DMS153 treated with DMSO at 0.1 percent for 48 hours (cell line): ENCODE data around the gene IL1RAP.
"Not testable (repeated sequence)": the region's sequence is repeated elsewhere in the genome, so short reads cannot be mapped to it uniquely, and the experiment has no call there.

Source experiments
- DNase-seq: peaks from one replicate; lab custom pipeline; 2025; ENCODE audit not compliant: unreplicated experiment; lab: John Stamatoyannopoulos, UW

Gene IL1RAP, protein sequence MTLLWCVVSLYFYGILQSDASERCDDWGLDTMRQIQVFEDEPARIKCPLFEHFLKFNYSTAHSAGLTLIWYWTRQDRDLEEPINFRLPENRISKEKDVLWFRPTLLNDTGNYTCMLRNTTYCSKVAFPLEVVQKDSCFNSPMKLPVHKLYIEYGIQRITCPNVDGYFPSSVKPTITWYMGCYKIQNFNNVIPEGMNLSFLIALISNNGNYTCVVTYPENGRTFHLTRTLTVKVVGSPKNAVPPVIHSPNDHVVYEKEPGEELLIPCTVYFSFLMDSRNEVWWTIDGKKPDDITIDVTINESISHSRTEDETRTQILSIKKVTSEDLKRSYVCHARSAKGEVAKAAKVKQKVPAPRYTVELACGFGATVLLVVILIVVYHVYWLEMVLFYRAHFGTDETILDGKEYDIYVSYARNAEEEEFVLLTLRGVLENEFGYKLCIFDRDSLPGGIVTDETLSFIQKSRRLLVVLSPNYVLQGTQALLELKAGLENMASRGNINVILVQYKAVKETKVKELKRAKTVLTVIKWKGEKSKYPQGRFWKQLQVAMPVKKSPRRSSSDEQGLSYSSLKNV

DNA sequence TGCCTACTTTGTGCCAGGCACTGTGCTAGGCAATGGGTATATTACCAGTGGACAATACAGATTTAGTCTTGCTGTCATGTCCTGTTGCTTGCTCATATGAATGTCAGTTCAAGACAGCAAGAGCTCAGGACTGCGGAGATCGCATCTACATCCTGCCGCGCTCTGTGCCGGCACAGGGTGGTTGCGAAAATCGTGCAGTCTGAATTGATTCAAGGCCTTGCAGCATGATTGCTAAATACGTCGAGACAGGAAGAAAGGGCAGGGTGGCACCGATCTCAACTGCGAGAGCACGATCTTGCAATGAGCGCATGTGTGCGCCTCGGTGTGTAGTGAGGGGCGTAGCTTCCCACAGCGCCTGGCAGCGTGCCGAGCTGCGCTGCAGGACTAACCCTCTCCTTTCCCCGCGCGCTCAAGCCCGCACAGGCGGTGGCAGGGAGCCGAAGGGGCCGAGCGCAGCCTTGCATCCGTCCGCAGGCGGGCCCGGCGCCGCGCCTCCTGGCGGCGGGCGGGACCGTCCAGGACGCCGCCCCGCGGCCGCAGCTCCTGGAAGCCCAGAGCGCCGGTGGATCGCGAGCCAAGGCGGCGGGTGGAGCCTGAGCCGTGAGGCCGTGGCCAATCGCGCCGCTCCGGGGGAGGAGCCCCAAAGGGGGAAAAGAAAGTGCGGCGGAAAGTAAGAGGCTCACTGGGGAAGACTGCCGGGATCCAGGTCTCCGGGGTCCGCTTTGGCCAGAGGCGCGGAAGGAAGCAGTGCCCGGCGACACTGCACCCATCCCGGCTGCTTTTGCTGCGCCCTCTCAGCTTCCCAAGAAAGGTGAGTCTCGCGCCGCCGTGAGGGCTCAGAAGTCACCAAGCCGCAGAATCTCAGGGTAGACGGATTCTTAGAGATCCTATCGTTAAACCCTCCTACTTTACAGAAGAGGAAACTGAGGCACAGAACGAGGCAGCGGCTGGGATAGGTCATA is at the start of gene IL1RAP:
IL1RAP (plus strand) TSS at position 677 of the 962 bp plus-strand sequence. CDS start 50,205 bp downstream, outside the sequence.
- peak; percentile 82 for DNase-seq

DNA sequence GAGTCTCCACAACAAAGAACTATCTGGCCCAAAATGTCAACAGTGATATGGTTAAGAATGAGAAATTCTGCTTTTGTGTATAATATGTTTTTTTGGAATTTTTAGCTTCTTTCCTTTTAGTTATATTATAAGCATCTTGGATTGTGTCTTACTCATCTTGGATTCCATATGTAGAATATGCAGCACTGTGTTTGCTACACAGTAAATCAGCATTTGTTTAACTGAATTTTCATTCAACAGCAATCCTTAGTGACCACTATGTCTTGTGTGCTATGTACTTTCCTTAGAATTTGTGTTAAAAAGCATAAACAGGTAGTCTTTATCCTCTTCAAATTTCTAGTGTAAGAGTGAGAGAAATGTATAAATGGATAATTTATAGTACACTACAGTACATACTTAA is 46.0 kb upstream of the IL1RAP start:
- DNase-seq, result no peak

DNA sequence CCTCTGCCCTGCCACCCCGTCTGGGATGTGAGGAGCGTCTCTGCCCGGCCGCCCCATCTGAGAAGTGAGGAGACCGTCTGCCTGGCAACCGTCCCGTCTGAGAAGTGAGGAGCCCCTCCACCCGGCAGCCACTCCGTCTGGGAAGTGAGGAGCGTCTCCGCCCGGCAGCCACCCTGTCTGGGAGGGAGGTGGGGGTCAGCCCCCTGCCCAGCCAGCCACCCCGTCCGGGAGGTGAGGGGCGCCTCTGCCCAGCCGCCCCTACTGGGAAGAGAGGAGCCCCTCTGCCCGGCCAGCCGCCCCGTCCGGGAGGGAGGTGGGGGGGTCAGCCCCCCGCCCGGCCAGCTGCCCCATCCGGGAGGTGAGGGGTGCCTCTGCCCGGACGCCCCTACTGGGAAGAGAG is 40.6 kb upstream of the IL1RAP start:
- DNase-seq, result not testable (repeated sequence)

DNA sequence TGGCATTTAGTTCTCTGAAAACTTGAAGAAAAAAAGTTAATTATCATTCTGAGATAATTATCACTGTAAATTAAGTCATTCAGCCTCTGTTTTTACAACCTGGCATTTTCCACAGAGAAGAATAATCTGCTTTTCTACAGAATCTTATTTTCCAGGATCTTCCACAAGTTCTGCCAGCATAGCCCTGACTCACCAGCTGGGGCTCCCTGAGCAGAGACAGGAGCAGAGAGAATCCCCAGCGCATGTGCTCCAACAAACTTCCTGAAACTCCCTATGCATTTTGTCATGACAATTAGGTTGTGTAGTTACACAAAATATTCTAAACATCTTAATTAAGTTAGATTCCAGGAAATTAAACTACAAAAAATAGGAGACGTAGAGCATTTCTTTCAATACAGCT is 32.1 kb upstream of the IL1RAP start:
- DNase-seq, result no peak

DNA sequence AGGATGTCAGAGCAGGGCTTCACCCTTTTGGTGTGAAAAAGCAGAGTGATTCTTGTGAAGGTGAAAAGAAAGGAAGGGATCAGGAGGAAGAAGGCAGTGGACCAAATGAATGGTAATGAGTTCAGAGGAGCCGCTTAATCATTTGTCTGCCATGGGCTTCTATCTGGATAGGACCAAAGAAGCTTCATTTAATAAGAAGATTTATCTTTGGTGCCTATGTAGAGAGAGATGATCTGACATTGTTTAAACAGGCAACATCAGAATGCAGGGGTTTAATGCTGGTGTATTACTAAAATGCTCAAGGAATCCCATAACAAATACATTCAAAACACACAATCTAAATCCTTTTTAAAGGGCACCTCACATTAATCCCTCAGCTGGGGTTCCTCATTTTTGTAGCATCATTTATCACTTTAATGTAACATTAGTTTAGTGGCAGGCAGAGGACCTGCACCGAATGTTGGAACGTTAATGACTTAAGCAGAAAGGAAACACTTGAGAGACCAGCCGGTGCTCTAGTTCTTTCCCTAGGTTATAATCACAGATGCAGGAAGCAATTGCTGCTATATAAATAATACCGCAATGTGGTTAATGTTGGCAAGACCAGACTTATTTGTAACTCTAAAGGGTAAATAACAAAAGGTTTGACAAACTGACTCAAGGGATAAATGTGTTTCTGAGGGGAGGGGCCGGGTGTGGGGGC is 27.9 kb upstream of the IL1RAP start:
- peak; percentile 68 for DNase-seq

DNA sequence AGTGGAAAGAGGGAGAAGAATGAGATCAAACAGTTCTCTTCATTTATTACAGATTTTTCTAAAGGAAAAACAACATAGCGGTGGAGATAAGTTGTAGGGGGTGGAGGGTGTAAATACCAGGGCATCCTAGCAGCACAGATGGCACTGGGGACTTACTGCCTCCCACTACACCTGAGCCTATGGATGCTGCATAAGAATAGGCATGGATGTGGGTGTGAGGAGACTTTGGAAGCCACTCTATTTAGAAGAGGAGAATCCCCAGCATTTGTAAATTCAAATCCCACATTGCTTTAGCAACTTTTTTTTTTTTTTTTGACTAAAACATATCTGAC is 27.4 kb upstream of the IL1RAP start:
- DNase-seq, result no peak

DNA sequence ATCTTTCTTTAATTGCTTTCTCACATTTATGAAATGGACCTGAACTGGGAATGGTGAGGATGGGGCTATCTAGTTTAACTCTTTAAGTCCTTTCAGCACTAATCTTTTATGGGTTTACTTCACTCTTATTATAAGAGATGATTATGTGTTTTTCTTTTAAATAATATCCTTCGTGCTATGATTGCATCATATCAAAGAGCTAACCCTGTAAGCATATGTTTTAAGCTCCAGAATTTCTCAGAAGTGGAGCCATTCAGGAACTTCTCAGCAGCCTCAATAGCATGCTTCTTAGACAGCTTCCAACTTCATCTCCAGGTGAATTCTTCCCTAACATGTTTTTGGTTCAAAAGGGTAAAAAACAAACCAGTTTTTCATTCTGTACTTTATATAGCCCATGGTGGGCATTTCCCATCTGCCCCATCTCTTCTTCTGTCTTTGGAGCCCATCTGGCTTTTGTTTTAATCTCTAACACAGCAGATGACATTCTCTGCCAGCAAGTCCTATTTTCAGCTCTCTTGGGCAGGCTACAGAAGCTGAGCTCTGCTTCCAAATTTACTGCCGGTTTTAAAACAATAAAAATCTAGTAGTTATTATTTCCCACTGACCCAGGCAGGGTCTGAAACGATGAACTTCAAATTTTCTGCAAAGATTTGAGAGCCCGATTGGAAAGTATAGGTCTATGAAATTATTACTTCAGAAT is 26.8 kb upstream of the IL1RAP start:
- DNase-seq, result no peak

DNA sequence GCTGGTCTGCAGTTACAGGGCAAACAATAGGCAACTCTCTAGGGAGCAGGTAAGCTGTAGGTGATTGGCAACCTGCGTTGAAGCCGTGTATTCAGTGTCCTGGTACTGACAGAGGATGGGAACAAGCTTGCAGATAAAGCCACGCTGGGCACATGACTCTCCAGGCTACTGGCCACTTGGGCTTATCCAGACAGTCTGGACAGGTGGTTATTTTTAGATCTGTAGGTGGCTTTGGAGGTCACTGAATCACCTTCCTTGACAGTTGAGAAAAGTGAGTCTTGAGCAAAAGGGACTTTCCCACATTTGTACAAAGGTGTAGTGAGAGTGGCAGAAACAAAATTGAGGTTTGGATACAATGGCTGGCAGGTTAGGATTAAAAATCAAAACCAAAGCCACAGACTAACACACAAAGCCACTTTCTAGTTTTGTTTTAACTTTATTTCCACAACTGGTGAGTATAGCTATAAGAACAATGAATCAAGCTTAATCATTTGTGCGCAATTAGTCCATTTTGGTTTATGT is 22.3 kb upstream of the IL1RAP start:
- peak; percentile 75 for DNase-seq

DNA sequence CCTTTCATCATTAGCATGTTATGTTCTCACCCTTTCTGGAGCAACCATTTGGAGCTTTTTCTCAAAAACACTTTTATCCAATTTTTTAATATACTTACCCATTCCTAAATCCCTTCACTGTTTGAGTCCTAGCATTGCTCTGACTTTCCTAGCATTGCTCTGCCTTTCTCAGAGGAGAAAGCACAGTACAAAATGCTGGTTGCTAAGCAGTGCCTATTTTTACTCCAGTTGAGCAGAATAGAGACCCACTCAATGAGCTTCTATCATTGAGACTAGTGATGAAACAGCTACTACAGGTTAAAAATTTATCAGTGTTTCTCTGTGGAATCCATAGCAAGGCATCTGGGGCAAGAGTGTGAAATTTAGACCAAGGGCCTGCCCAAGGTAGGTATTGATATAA is 21.8 kb upstream of the IL1RAP start:
- DNase-seq, result no peak

DNA sequence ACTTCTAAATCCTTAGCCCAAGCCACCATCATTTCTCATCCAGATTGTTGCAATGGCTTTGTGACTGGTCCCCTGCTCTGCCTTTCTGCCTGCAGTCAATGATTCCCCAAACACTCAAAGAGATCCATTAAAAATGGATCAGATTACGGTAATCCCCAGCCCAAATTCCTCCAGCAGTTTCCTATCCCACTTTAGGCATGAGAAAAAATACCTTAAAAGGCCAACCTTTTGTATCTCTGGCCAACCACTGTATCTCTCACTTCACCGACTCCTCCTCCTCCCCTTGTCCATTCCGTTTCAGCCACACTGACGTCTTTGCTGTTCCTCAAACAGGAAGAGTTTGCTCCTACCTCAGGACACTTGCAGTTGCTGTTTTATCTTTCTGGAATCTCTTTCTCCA is 20.9 kb upstream of the IL1RAP start:
- no peak for DNase-seq

DNA sequence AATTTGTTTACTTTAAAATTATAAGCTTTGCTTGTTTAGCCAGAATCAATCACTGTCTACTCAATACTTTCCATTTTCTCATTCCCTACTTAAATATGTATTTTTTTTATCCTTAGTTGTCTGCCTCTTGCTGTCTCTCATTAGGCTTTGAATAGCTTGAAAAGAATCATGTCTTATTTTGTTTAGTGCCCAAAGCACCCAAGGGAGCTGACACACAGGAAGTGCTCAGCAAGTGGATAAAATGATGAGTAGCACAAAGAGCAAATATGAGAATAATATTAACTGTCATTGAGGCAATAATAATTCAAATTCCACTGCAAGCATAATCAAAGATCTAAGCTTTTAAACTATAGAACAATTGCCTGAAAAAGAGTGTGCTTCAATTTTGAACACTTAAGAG is 19.0 kb upstream of the IL1RAP start:
- DNase-seq, result no peak

DNA sequence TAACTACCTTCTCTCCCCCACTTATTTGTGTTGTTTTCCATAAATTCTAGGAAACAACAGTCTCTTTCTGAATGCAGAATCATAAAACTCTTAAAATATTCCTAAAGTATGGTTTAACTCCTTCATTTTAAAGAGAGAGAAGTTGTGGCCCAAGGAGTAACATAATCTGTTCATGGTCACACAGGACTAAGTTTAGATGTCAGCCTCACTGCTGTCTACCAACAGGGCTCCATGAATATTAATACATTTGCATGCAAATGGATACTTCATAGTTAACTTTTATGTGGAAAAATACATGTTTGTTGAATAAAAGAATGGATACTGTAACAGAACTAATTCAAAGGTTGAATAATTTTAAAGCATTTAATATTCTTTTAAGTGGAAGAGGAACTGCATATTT is 18.5 kb upstream of the IL1RAP start:
- no peak for DNase-seq

DNA sequence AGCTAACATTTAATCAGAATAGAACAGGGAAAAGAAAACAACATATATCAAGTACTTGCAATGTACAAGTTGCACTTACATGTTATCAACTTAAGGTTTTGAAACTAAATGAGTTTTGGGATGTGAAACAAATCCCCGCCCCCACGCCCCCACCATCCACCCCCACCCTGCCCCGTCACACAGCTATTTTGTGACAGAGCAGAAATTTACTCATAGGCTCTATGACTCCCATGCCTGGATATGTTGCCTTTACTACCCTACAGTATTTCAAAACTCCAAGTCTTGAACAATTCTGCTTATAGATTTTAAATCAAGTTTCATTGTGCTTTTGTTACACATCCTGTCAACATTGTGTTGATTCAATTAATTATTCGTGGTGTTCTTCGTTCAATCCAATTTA is 18.1 kb upstream of the IL1RAP start:
- DNase-seq, result no peak

DNA sequence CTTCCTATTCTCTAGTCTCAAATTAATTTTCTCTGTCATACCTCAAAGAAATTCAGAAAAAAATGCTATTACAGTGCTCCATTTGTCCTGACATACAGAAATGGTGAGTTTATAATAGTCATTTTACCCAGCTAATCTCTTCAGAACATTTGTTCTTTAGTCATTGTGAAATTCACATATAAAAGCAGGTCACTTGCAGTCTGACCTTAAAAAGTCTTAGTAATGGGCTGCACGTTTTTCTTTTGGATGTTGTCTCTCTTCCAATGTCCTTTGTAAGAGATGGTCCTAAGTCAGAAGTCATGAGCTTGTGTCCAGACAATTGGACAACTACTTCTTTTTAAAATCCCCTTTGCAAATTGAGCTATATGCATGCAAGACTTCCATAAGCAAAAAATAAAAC is 17.0 kb upstream of the IL1RAP start:
- DNase-seq, result no peak

DNA sequence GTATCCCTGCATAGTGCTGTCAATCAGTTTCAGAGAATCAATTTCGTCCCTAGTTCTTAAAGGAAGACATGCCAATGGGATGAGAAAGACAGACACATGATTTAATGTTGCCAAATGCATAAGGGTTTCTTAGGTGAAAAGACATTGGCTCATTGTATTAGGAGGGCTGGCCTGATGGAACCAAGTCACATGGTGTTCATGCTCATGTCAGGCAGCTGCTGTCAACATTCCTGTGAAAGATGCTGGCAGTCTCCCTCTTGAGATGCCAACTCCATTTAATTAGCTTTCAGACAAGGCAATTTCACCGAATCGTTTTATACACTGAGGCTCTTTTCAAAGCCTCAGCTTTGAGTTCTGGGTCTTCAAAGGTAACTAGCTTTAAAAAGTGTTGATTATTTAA is 16.1 kb upstream of the IL1RAP start:
- no peak for DNase-seq

DNA sequence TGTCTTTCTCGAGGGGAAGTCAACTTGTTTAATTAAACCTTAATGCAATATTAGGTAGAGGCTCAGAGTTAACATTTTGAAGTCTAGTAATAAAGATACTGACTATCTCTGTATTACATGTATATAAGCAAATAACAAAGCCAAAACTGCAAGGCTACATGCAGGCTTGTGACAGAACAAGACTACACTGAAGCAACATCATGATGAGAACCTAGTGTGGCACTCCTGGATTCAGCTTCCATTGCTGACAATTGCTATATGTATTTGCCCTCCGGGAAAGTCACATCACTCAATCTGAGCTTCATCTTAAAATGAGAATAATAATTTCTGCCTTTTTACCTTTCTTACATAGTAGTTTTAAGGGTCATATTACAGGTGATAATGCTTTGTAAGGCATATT is 15.6 kb upstream of the IL1RAP start:
- DNase-seq, result no peak

DNA sequence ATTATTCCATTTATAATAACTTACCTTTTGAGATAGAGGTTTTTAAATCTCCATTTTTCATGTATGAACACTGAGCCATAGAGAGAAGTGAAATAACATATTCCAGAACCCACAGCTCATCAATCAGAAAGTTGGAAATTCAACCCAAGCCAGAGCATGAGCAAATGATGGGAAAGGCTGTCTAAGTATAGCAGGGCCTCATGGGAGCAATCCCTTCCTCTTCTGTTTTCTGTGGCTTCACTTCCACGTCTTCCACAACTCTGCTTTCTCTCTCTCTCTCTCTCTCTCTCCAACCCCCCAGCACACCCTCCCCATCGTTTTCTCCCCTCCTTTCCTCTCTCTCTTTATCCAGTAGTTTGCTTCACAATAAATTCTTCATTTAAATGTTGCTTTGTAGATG is 14.8 kb upstream of the IL1RAP start:
- DNase-seq, result no peak

DNA sequence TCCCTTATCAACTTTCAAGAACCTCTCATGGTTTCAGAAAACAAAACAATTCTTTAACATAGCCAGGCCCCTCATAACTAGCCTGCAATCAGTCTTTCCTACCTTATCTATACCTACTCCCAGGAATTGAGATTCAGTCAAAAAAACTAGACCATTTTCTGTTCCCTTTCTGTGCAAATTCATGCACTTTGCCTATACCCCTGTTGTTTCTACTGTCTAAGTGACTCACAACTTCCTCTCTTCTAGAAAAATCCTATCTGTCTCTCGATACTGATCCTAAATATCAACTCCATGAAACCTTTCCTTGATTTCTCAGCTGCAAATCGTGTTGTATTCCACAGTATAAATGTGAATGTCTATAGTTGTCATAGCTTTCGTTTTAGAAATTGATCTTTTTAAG is 10.9 kb upstream of the IL1RAP start:
- DNase-seq, result no peak

DNA sequence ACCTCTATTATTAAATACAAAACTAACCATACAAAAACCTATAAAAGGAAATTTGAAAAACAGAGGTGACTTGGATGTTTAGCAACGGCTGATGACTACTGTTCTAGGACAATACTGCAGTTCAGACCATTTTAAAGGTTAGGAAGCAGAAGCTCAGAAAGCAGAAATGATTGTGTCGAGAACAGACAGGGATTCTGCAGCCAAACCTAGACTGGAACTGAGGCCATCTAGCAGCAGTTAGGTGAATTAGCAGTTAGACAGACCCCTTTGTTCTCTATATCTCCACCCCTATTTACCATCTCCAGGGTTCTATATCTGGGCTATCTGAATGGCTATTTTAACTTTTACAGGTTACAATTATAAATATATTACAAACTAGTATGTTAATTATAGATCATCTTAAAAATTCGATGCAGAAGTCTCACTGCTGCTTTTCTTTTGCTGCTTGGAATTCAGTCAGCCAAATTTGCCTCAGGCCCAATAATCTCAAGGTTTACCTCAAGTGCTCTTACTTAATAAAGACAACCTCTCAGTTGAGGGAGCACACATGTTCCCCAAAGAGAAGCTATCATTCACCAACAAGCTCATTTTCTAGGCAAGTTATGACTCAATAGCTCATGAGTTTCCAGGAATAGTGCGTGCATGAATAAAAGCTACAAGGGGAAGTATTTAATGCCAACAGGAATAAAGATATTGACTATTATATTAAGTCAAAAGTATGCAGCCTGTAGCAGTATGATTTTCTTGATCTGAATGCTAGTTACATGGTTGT is 9.3 kb upstream of the IL1RAP start:
- no peak for DNase-seq
